Measurements from ENCODE around the gene IL18BP. TPM values are rescaled to one million over a fixed set of nuclear protein-coding genes. Genes with fewer than 3 reads are reported as not detected.

The IL18BP gene
- total and polyA plus RNA-seq, 9 of the 15 experiments (the other 6 are each of a cell fraction or from before 2014, with no cell fraction given) = 0.34 to 9.4 (median 3.2) TPM

- TF ChIP-seq ZBTB11 (CRISPR knock-in tag; IDR thresholded peaks at IDR 0.05) = no peak
- no peak for TF ChIP-seq RERE (CRISPR knock-in tag; IDR thresholded peaks at IDR 0.05; ENCODE audit: borderline replicate concordance)
- no peak for TF ChIP-seq ZNF76 (CRISPR knock-in tag; IDR thresholded peaks at IDR 0.05; ENCODE audit: borderline replicate concordance)
- TF ChIP-seq ZBTB2 (IDR thresholded peaks at IDR 0.05) = no peak
- TF ChIP-seq SPI1 (IDR thresholded peaks at IDR 0.05; ENCODE audit: borderline replicate concordance, low read depth, low read length) = peak; percentile 70; the same call in 1 of the 2 replicates
- TF ChIP-seq ZNF408 (CRISPR knock-in tag; IDR thresholded peaks at IDR 0.05; ENCODE audit: low read depth) = no peak
- TF ChIP-seq FOSL1 (tag; conservative IDR thresholded peaks at IDR 0.05) = peak; percentile 48
- TF ChIP-seq CSDE1 (IDR thresholded peaks at IDR 0.05) = no peak
- TF ChIP-seq KDM4B (IDR thresholded peaks at IDR 0.05; ENCODE audit: borderline replicate concordance in 2 of 2, low read depth in 1 of 2) = no peak
- TF ChIP-seq SMARCE1 (IDR thresholded peaks at IDR 0.05) = peak; percentile 48; the same call in 1 of the 2 replicates
- no peak for TF ChIP-seq PYGO2 (tag; IDR thresholded peaks at IDR 0.05)
- TF ChIP-seq CREBBP (IDR thresholded peaks at IDR 0.05; ENCODE audit: low read depth, low read length) = no peak
- no peak for TF ChIP-seq RBM22 (IDR thresholded peaks at IDR 0.05; ENCODE audit: low read depth, low read length, poor library complexity, severe bottlenecking)
- TF ChIP-seq NR0B1 (IDR thresholded peaks at IDR 0.05; ENCODE audit: partially characterized antibody) = no peak
- TF ChIP-seq FOXJ2 (tag; IDR thresholded peaks at IDR 0.05) = peak; percentile 59; the same call in 1 of the 2 replicates
Observed at GRCh38 chr11:71962428-71963038, 36.2 kb upstream of the IL18BP start (continued).
